Spleen (tissue), 7 donors: Measurements from ENCODE around the gene KSR1.
"Not testable (repeated sequence)": the region's sequence is repeated elsewhere in the genome, so short reads cannot be mapped to it uniquely, and the experiment has no call there.

Source experiments
- CTCF ChIP-seq, 11 experiments: fragments of 200-600 bp in 7 of 11; fragments of 450-650 bp in 4 of 11; sonication (generic) in 4 of 11; IDR thresholded peaks in 8 of 11; conservative IDR thresholded peaks in 3 of 11; 1 replicate in 7 of 11; 2 replicates in 4 of 11; pipeline versions ENCODE4 v1.4.0 to v1.8.0; 2016 to 2021; ENCODE audit warnings: antibody characterized with exemption in 11 of 11, inconsistent platforms in 4 of 11, mild to moderate bottlenecking in 1 of 11
- POLR2A ChIP-seq, 3 donors: fragments of 450-650 bp; IDR thresholded peaks; one replicate each; pipeline ENCODE4 v1.5.1; 2017; ENCODE audit warnings: antibody characterized with exemption in 3 of 3, mild to moderate bottlenecking in 1 of 3
- POLR2AphosphoS5 ChIP-seq, 3 donors: sonication (generic); formaldehyde crosslinking; IDR thresholded peaks; one replicate each; pipeline ENCODE4 v1.5.1; 2017; ENCODE audit warnings: antibody characterized with exemption in 3 of 3
- donor health status: DM: no; HTN: no; CAD: no; lungs with moderate emphysema.
- donor health status: DM: no; HTN: no; CAD: no.
- donor health status: DM: no; HTN: no; CAD: no.

DNA sequence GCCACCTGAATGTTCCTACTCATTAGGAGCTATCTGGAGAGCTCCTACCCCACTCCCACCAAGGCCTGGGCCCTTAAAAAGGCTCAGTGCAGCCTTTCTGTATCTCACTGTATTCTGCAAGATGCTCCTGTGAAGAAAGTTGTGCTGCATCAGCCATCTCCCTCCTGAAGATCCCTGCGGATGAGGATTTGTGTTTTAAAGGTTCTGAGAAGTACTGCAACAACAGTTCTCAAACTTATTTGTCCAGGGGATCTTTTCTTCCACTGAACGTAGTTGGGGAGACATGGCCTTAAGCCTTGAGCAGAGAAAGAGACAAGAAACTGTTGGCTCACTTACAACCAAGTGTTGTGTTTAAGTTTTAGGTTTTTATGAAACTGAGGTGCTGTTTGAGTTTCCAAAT, 9.6 kb downstream of the KSR1 start:
- TF ChIP-seq CTCF (IDR thresholded peaks at IDR 0.05 in 8 of 11, conservative IDR thresholded peaks at IDR 0.05 in 3 of 11); POLR2AphosphoS5 (IDR thresholded peaks at IDR 0.05); POLR2A (IDR thresholded peaks at IDR 0.05): not testable (repeated sequence)
